Measurements from ENCODE around the gene LRRC75A. TPM values are rescaled to one million over a fixed set of nuclear protein-coding genes. Genes with fewer than 3 reads are reported as not detected.
"Not testable (repeated sequence)": the region's sequence is repeated elsewhere in the genome, so short reads cannot be mapped to it uniquely, and the experiment has no call there.

LRRC75A gene, protein sequence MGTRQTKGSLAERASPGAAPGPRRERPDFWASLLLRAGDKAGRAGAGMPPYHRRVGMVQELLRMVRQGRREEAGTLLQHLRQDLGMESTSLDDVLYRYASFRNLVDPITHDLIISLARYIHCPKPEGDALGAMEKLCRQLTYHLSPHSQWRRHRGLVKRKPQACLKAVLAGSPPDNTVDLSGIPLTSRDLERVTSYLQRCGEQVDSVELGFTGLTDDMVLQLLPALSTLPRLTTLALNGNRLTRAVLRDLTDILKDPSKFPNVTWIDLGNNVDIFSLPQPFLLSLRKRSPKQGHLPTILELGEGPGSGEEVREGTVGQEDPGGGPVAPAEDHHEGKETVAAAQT
- total RNA-seq (ENCODE audit: insufficient read depth, low replicate concordance) = 7.9 TPM

DNA sequence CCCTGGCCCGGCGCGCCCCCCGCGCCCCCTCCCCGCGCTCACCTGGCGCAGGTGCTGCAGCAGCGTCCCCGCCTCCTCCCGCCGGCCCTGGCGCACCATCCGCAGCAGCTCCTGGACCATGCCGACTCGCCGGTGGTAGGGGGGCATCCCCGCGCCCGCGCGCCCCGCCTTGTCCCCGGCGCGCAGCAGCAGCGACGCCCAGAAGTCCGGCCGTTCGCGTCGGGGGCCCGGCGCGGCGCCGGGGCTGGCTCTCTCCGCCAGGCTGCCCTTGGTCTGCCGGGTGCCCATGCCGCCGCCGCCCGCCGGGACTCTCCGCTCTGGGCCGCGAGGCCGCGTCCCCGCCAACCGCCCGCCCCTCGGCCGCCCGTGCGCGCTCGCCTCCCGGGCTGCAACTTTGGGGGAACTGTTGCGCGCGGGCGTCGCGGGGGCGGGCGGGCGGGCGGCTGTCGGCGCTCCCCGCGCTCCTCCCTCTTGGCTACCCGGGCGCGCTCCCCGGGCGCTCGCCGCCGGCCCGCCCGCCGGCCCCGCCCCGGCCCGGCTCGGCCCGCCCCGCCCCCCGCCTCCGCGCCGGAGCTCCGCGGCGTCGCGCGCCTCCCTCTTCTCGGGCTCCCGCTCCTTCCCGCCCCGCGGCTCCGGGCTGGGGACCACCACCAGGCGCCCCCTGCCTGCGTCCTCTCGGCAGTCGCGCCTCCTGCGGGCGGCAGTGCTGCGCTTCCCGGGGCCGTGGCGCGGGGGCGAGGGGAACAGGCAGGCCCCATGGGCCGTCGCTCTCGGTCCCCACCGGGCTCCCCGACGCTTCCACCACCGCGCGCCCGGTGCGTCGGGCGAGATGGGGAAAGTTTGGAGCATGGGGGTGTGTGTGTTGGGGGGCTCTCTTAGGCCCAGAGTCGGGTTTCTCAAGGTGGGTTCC, at the start of gene LRRC75A:
Gene LRRC75A, minus strand, starts transcription at position 491 of the 910 bp plus-strand sequence. Its CDS starts 203 bp downstream, at position 288.
- peak; percentile 46 for DNase-seq (ENCODE audit: low spot score)

DNA sequence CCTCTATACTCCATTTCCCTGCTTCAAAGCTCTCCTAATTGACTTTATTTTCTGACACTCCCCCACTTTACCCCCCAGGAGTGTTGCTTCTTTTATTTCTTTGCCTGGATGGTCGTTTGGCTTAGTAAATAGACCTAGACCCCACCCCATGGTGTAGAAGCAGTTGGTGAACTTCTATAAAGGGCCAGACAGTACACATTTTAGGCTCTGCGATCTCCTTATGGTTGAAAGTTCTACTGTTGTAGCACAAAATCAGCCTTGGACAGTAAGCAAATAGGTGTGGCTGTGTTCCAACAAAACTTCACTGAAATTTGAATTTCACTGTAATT, 45.1 kb upstream of the LRRC75A start:
- no peak for DNase-seq (ENCODE audit: low spot score)

DNA sequence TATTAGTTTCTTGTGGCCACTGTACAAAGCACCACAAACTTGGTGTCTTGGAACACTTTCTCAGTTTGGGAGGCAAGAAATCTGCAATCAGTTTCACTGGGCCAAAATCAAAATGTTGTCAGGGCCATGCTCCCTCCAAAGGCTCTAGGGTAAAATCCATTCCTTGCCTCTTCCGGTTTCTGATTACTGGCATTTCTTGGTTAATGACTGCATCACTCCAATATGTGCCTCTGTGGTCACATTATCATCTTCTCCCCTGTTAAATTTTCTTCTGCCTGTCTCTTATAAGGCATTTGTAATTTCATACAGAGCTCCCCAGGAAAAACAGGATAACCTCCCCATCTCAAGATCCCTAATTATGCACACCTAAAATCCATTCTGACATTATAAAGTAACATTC, 42.2 kb upstream of the LRRC75A start:
- DNase-seq (ENCODE audit: low spot score) = no peak

DNA sequence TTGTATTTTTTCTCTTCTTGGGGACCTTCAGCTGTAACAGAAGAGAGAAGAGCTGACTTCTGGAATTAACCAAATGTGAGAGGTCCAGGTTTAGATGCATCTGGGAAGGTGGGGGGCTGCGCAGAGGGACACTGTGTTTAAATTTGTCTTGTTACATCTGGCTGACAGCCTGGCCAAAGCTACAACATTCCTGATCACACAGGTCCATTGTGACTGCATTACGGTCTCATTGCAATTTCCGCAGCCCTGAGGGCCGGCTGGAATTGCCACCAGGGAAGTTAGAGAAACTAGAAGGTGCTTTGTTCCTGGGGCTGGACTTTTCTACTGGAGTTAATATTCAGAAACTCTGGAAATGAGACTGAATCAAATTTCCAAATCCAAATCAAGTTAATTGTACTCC, 37.9 kb upstream of the LRRC75A start:
- no peak for DNase-seq (ENCODE audit: low spot score)

DNA sequence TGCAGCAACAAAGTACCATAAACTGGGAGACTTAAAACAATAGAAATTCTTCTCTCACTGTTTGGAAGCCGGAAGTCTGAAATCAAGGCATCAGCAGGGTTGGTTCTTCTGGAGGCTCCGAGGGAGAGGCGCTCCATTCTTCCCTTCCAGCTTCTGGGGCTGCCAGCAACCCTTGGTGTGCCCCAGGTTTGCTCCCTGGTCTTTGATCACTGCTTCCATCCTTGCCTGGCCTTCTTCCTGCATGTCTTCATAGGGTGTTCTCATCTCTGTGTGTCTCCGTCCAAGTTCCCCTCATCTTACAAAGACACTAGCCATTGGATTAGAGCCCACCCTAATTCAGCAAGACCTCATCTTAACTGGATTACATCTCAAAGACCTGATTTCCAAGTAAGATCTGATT, 35.3 kb upstream of the LRRC75A start:
- DNase-seq (ENCODE audit: low spot score) = no peak

DNA sequence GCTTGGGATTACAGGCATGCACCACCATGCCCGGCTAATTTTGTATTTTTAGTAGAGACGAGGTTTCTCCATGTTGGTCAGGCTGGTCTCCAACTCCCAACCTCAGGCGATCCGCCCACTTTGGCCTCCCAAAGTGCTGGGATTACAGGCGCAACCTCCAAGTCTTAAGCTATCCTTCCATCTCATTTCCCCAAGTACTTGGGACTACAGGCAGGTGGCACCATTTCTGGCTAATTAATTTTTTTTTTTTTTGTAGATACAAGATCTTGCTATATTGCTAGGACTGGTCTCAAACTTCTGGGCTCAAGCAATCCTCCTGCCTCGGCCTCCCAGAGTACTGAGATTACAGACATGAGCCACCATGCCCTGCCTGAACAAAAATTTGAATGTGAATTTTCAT, 33.6 kb upstream of the LRRC75A start:
- DNase-seq (ENCODE audit: low spot score) = not testable (repeated sequence)

DNA sequence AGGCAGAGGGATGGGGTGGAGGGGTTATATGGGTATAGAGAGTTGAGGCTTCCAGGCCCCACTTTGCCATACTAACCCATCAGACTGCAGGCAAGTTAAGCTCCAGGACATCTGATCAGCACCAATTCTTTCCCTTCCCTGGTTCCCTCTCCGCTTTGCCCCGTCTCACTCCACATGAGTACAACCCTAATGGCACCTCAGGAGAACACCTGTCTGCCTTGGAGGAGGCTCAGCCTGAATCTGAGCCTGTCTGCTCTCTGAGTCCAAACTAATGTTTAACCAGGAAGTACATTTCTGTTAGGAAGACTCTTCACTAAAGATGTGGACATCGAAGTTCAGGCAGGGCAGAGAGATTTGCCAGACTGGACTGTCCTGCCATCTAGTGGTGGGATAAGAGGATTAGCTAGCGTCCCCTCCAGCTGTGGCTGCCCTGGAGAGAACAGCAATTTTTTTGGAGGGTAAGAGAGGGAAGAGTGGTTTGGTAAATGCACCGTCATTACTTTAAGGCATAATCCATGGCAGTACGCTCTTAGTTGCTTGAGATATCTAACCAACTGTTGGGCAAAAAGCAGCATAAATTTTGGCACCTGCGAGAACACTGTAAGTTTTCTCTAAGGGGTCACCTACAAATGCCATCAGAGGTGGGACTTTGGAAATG, 29.2 kb upstream of the LRRC75A start:
- peak; percentile 93 for DNase-seq (ENCODE audit: low spot score)

DNA sequence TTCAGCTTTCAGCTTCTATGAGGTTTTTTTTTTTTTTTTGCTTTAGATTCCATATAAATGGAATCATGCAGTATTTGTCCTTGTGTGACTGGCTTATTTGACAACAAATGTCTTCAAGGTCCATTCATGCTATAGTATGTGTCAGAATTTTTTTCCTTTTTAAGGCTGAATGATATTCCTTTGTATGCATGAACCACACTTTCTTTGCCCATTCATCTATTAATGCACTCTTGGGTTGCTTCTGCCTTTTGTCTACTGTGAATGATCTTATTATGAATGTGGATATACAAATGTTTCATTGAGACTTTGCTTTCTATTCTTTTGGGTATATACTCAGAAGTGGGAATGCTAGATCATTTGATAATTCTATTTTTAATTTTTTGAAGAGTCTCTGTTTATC, 27.0 kb upstream of the LRRC75A start:
- no peak for DNase-seq (ENCODE audit: low spot score)

DNA sequence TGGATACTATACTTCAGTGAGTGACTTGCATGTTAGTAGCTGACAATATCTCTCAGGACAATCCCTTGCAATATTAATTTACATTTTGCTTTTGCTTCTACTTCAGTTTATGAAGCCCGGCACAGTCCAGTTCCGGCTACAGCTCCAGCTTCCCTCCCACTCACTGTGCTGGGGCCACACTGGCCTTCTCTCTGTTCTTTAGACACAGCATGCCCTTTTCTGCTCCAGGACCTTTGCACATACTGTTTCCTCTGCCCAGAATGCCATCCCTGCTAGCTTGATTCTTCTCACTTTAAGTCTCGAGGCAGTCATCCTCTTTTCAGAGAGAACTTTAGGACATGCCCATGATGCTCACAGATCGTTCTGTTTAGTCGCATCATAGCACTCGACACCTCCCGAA, 25.5 kb upstream of the LRRC75A start:
- no peak for DNase-seq (ENCODE audit: low spot score)

DNA sequence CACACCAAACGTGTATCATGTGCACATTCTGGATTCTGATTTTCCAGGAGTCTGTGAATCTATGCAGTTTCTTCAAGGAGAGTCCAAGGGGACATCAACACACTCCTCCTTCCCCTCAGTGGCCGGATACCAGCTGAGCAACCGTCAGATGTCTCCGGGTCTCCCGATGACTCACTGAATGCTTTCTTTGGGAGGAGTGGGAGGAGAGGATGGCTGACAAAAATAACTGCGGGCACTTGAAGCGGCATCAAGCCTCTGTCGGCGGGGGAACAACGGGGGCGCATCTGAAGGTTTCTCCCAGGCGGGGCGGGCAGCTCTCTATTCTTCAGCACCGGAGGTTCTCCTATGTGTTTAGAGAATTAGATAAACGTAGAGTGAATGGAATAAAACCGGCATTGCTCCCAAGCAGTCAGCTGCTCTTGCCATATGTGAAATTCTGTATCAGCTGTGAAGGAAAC, 24.6 kb upstream of the LRRC75A start:
- DNase-seq (ENCODE audit: low spot score) = peak; percentile 76

DNA sequence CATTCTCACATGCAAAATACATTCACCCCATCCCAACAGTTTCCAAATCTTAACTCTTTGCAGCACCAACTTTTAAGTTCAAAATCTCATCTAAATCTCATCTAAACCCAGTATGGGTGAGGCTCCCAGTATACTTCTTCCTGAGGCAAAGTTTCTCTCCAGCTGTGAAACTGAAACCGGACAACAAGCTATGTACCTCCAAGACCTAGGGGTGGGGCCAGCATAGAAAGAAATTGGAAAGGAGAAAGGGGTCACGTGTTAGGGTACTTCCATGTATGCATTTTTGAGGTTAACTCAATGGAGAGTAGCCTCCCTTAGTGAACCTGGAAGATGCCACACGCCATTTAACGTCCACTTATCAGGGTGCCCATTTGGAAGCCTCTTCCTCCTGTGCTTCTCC, 23.9 kb upstream of the LRRC75A start:
- DNase-seq (ENCODE audit: low spot score) = no peak

DNA sequence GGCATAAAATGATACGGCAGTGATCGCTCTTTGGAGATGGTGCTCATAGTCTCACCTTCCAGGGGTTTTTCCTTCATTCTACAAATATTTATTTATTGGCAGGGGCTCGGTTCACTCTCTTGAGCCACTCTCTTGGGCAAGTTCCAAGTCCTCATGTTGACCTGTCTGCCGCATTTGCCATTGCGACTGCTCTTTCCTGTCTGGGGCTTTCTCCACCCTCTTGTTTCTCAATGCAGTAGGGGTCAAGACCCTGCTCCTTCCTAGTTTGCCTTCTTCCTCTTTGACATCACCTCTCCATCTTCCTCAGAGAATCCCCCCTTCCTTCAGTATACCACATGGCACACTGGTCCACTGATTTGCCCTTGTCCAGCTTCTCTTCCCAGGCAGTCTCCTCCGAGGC, 21.9 kb upstream of the LRRC75A start:
- DNase-seq (ENCODE audit: low spot score) = no peak

DNA sequence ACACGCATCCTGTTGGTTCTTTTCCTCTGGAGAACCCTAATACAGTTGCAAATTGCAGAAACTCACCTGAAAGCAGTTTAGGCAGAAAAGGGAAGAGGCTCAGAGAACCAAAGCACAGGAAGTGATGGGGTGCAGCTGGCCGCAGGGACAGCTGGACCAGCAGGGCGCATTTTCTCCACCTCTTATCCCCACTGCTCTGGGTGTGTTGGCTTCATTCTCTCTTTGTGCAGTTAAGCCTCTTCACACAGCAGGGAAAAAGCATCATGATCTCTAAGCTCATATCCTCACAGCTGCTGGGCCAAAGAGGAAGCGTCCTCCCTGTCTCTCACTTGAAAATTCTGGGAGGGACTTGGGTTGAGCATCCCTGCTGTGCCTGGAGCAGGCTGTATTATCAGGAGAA, 20.0 kb upstream of the LRRC75A start:
- DNase-seq (ENCODE audit: low spot score) = peak; percentile 19

DNA sequence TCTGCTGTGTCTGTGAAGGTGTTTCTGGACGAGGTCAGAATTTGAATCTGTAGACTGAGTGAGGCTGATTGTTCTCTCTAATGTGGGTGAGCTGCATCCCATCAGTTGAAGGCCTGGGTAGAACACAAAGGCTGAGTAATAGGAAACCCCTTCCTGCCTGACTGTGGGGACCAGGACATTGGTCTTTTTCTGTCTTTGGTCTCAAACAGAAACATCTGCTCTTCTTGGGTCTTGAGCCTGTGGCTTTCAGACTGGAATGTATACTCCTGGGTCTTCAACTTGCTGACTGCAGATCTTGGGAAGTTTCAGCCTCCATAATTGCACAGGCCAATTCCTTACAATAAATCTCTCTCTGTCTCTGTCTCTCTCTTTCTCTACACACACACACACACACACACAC, 19.6 kb upstream of the LRRC75A start:
- no peak for DNase-seq (ENCODE audit: low spot score)

DNA sequence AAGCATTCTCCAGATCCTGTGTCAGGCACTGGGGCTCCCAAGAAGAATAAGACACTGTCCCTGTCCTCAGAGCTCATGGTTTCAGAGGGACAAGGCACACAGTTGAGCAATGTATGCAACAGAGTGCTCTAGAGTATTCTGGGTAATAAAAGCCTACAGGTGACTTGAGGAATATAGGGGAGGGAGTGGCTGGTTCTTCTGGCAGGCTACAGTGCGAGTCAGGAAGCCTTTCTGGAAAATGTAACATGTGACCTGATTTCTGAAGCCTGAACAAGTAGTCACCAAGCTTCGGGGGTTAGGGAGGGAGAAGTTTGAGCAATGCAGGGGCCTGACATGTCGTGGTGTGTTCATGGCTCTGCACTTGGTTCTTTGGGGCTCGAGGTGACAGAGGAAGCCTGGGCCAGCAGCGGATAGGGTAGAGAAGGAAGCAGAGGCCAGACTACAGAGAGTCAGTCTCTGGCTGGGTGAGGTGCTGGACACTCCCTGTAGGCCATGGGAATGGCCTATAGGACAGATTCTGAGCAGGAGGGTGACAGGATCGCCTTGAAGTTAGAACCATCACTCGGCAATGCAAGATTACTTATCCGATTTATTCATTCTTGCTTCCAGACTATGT, 16.0 kb upstream of the LRRC75A start:
- no peak for DNase-seq (ENCODE audit: low spot score)

DNA sequence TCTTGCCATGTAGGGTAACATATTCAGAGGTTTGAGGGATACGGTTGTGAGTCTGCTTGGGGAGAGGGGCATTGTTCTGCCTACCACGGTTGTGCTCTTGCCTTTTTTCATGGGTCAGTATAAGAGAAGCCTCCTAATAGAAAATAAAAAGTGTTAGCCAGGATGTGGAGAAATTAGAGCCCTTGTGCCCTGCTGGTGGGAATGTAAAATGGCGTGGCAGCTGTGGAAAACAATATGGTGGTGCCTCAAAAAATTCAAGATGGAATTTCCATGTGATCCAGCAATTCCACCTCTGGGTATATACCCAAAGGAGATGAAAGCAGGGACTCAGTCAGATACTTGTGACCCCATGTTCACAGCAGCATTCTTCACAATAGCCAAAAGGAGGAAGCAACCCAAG, 14.2 kb upstream of the LRRC75A start:
- DNase-seq (ENCODE audit: low spot score) = no peak

DNA sequence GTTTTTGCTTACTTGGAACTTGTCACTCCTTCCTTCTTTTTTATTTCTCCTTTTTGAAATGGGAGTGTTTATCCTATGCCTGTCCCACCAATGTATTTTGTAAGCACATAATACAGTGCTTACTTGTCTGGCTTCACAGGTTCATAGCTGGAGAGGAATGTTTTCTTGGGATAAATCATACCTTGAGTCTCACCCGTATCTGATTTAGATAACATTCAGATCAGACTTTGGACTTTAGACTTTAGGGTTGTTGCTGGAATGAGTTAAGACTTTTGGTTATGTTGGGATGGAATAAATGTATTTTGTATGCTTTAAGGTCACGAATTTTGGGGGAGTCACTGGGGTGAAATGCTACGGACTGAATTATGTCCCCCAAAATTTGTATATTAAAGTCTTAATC, 13.0 kb upstream of the LRRC75A start:
- DNase-seq (ENCODE audit: low spot score) = no peak

DNA sequence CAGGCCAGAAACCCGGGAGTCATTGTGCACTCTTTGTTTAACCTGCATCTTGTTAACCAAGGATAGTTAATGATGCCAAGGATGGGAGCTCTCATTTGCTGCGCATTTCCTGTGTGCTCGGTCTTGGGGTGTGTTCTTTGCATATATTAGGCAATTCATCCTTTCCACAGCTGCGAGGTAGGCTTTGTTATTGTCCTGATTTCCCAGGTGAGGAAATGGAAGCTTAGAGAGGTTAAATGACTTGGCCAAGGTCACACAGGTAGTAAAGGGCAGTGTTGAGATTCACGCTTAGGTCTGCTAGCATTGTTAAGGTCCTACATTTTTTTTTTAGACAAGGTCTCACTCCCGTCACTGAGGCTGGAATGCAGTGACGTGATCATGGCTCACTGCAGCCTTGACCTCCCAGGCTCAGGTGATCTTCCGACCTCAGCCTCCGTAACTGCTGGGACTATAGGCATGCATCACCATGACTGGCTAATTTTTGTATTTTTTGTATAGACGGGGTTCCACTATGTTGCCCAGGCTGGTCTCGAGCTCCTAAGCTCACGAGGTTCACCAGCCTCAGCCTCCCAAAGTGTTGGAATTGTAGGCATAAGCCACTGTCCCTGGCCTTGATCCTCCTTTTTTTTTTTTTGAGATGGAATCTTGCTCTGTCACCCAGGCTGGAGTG, 5.0 kb upstream of the LRRC75A start:
- DNase-seq (ENCODE audit: low spot score) = no peak

DNA sequence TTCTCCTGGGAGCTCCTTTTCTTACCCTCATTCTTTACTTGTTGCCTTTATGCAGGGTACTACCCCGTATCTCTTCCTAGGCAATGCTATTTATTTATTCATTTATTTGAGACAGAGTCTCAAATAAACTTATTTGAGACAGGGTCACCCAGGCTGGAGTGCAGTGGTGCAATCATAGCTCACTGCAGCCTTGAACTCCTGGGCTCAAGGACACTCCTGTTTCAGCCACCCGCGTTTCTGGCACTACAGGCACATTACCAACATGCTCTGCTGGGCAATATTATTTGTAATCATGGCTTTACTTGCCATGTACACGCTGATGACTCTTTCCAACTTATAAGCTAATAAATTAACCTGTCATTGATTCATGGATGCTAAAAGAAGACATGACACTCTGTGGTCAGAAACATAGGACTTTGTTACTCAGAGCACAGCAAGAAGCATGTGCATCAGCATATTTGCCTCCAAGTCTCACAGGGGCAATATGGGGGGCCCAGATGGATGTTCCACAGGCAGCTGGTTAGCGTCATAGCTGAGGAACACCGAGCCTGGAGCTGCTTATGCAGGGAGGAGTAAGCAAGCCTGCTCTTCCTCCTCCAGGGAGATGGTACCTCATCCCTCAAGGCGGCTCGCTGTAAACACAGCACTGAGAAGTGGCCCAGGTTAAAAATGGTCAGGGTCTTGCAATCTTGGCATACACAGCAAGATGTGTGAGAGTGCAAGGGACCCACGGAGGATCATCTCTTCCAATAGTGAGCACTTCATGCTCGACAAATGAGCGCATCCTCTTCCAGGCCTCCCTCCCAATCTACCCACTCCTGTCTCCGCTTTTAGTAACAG, 4.2 kb upstream of the LRRC75A start:
- DNase-seq (ENCODE audit: low spot score) = no peak

DNA sequence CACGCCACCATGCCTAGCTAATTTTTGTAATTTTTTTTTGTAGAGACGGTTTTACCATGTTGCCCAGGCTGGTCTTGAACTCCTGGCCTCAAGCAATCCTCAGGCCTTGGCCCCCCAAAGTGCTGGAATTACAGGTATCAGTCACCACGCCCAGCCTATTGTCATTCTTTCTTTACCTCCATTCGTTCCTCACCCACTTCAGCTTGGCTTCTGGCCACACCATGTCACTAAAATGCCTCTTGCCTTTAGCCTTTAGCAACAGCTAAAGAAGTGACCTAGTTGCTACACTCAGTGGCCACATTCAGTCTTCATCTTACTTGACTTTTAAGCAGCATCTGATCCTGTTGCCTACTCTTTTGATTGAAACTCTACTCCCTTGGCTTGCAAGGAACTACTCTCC, 3.6 kb upstream of the LRRC75A start:
- no peak for DNase-seq (ENCODE audit: low spot score)
